GM18907 (cell line): ENCODE results near the gene KRTAP27-1.

ENCODE experiments used
- ATAC-seq: cut with Tn5 transposase; IDR thresholded peaks from one replicate; pipeline ENCODE4 v1.9.1; 2021; ENCODE audit warnings: mild to moderate bottlenecking, moderate library complexity; ENCODE audit not compliant: unreplicated experiment

KRTAP27-1 gene, protein sequence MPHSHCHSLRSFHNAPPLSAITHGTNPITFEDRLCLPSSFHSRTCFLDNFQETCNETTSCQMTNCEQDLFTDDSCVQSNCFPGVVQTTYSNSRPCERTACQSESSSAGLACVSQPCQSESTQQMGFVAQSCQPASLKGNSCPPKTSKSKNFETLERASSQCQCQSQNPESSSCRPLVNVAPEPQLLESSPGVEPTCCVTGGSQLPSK

DNA sequence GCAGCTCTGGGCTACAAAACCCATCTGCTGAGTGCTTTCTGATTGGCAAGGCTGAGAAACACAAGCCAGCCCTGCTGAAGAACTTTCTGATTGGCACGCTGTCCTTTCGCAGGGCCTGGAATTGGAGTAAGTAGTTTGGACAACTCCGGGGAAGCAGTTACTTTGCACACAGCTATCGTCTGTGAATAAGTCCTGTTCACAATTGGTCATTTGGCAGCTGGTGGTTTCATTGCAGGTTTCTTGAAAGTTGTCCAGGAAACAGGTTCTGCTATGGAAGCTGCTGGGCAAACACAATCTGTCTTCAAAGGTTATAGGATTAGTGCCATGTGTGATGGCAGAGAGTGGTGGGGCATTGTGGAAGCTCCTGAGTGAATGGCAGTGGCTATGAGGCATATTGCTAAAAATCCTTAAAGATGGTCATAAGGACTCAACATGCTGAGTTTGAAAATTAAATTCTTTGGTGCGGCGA lies at the start of gene KRTAP27-1:
Gene KRTAP27-1 (minus strand): TSS at position 419 of the 469 bp plus-strand sequence. CDS start 26 bp downstream, at position 393.
- ATAC-seq = no peak

DNA sequence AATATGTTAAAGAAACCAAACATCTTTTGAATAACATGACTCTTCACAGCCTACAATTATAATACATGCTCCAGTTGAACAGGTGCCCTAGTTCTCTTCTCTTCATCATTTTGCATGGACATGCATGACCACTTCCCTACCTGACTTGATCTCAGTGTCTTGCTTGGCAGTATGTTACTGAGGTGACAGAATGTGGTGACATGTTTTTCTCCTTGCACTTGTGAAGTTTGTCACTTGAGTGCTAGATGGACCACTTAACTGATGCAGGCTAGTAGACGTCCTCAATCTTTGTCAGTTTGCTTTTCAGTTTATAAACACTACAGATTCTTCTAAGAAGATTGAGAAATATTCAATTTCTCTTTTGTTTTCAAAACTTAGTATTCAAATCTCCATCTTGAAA lies 44.7 kb upstream of the KRTAP27-1 start:
- ATAC-seq = no peak

DNA sequence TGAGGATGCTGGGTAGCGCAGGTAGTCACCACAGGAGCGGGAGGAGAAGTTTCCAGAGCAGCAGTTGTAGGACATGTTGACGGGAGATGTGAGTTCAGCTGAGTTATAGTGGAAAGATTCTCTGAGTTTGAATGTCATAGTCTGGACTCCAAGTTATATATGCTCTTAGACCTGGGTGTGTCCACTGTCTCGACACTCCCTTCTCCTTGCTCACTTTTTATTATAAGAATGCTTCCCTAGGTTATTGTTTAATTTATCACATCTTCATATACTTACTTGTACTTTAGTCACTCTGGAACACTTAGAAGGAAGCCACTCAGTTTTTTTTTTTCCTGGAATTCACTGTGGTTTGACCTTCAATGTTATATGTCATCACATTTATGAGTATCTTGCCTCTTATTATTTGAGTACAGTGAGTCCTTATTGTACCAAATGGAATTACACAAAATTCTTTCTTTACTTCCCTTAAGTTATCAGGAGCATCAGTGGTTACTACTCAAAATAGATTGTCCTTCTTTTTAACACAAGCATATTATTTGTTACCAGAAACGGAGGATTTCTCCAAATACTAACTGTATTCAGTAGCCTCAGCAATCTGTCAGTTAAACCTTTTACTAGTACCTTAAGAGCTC lies 34.8 kb upstream of the KRTAP27-1 start, which contains the start of gene KRTAP13-2:
Gene KRTAP13-2 (minus strand): TSS at position 133 of the 632 bp plus-strand sequence. CDS start 58 bp downstream, at position 75.
- ATAC-seq = no peak

DNA sequence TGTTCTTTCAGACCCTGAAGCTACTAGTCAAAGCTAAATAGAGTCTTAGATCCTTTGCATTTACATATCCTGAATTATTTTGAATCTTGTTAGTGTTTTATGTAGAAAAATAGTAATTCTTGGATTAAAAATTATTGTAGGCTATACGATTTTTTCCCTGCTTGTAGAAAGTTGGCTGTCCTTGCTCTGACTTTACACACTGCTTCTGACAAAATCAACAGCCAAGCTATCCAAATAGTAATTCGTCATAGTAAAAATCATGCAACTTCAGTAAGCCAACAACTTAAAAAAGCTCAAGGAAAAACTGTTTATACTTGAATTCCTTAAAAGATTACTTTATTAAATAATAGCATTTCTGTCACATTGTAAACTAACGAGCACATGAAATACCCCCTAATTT lies 18.4 kb upstream of the KRTAP27-1 start:
- no peak for ATAC-seq

DNA sequence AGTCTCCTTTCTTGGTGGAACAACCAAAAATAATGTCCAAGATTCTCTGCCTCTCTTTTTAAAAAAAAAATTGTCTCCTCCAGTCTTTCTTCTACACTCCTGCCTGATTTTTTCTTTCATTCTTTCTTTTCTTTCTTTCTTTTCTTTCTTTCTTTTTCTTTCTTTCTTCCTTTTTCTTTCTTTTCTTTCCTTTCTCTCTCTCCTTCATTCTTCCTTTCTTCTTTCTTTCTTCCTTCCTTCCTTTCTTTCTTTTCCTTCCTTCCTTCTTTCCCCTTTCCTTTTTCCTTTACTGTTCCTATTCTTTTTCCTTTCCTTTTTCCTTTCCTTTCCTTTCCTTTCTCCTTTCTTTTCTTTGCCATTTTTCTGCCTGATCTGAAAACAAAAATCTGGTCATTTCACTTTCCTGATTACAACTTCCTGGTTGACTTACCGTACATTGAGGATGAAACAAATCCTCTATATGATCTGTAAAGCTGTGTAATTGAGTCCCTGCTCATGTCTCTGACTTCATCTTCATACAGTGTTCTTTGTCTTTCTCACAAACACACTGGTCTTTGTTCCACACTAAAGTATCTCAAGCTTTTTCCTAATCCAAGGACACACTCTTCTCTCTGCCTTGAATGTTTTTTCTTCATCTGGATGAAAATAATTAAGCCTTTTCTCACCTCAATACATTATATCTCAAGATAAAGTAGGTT lies 17.0 kb upstream of the KRTAP27-1 start:
- ATAC-seq = no peak

GRCh38 chr21:30351534-30351933 lies 14.0 kb upstream of the KRTAP27-1 start:
- no peak for ATAC-seq

DNA sequence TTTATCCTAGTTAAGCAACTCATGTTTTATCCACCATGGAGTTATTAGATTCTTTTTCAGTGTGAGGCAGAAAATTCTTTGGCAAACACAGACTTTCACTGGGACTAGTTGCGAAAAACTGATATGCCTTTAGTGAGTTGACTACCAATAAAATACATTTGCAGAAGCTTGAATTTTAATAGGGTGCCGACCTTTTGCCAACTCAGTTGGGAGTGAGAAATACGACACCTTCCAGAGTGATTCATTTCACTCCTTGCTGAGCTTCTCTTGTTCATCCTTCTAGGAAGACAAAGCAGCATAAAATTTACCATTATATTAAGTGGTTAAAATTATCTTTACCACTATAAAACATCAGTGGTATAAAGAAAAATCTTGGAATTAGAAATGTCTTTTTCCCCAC lies 12.1 kb upstream of the KRTAP27-1 start:
- no peak for ATAC-seq

DNA sequence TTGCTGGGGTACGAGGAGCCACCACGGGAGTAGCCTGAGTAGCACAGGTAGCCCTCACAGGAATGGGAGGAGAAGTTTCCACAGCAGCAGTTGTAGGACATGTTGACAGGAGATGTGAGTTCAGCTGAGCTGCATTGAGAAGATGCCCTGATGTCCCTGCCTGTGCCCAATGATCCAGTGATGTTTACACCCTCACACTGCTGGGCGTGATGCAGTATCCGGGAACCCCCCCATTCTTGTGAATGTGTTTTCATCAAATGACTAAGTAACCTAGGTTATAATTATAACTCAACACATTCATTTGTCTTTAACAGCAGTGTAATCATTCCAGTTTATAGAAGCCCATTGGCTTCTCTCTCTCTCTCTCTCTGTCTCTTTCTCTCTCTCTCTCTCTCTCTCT lies 11.0 kb upstream of the KRTAP27-1 start, which contains the start of gene KRTAP23-1:
Gene KRTAP23-1 (minus strand): TSS at position 101 of the 400 bp plus-strand sequence. CDS start 0 bp downstream, at position 101.
- no peak for ATAC-seq

GRCh38 chr21:30345014-30345413 lies 7.5 kb upstream of the KRTAP27-1 start:
- no peak for ATAC-seq

DNA sequence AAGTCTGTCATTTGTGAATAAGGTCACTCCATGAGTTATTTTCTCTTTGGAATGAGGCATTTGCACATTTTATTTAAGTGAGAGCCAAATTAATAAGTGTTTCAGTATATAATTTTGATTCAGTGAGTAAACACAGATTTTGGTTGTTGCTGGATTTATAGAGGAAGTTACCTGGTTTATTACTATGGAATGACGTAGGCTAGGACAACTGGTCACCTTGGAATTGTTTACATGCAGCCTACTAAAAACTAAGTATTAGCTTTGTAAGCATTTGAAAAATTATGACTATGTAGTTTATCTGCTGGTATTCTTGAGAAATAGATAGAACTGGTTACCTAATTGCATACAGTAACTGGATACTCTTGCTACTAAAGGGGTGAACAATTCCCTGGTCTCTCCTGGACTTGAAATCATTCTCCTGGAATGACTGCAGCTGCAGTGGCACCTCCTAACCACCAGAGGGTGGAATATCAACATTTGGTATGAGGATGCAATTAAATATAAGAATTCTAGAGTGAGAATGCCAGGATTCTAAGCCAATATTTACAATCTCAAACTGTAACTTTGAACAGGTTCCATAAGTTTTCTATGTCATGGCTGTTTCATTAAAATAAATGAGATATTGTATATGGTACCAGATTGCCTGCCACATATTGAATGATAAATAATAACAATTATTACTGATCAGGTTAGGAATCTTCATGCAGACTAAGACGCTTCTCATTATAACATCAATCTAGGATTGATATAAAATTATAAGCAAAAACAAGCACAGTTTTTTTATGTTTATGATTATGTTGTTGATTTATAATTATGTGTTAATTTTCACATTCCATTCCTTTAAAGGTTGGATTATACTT lies 3.5 kb upstream of the KRTAP27-1 start:
- ATAC-seq = no peak

DNA sequence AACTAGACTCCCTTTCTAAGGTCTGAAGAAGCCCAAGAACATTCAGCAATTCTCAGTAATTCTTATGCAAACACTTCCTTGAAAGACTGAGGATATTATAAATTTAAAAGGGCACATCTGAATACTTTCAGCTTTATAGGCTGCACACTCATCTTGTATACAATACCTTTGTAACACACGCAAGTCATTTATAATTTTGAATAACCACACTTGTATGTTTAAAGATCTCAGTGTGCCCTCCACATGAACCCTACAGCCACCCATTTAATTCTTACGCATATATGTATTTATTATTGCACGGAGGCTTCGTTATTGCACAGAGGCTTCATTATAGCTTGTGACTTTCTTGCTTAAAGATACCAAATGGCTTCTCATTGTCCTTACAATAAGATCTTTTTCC lies 1.2 kb upstream of the KRTAP27-1 start:
- no peak for ATAC-seq

GRCh38 chr21:30337772-30338171 lies 278 bp upstream of the KRTAP27-1 start:
- ATAC-seq = no peak

DNA sequence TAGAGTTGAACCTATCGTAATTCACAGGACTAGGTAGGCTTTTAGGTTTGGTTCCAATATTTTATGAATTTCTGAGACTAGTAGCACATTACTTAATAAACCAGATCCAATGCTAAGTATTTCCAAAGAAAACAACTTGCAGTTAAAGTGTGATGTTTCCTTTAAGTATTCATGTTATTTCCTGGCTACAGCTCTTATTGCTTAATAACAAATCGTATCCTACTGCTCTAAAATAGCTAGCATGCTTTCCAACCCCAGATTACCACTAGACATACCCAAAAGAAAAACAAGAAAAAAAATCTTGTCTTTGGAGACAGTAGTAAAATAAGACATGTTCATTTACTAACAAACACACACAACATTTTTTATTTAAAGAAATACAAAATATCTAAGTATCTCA lies 898 bp downstream of the KRTAP27-1 start:
- no peak for ATAC-seq

- ATAC-seq = no peak
These were observed 3.8 kb downstream of the KRTAP27-1 start for GRCh38 chr21:30333736-30334135.

- no peak for ATAC-seq
These were observed 4.8 kb downstream of the KRTAP27-1 start for GRCh38 chr21:30332681-30333080.

DNA sequence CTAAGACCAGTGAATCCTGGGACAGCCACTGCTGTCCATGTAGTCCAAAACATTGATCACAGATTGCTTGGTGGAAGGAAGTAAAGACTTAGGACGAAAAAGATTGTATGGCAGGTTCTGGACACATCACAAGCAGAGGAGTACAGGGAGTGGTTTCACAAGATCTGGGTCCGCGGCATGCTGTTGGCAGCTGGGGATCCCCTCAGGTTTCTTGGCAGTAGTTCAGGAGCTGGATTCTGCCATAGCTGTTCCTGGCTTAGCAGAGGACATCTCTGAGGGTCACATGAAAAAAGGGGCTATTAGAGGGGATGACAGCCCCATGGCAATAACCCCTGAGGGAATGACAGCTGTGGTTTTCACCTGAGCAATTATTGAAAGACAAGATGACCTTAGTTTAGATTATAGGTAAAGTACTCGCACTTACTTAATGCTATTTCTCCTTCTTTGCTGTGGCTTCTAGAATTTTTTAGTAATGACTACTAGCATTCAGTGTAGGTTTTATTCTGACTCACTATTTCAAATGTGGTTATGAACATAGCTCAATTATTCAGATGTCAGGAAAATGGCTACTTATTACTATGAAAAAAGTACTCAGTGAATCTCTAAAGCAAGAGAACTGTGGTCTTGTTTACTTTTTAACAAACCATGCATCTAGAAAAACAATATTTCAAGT lies 8.2 kb downstream of the KRTAP27-1 start:
- ATAC-seq = no peak

GRCh38 chr21:30326390-30326789 lies 11.1 kb downstream of the KRTAP27-1 start:
- no peak for ATAC-seq

DNA sequence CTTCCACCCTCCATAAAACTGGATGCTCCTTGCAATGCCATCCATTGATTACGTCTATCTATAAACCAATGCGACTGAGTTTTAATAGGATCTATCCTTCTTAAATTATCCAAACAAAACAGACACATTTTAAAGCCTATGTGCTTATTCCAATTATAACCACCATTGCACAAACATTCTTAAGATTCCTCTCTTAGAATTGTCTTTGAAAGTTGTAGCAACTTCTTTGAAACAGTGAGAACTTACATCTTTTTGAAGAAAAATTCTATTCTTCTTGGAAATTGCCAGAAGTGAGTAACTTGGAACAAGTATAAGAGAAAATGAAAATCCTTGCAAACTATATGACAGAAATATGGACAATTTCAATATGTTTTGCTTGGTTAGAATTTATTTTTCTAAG lies 17.3 kb downstream of the KRTAP27-1 start, which contains the start of gene KRTAP26-1:
Gene KRTAP26-1 (minus strand): TSS at position 101 of the 400 bp plus-strand sequence. CDS start 280 bp downstream, outside the sequence.
- no peak for ATAC-seq

GRCh38 chr21:30315701-30316100 lies 21.8 kb downstream of the KRTAP27-1 start:
- no peak for ATAC-seq

GRCh38 chr21:30306884-30307283 lies 30.6 kb downstream of the KRTAP27-1 start:
- no peak for ATAC-seq
